ENCODE results near the gene GABBR2.
"Not testable (repeated sequence)": the region's sequence is repeated elsewhere in the genome, so short reads cannot be mapped to it uniquely, and the experiment has no call there.

GABBR2 gene

DNA sequence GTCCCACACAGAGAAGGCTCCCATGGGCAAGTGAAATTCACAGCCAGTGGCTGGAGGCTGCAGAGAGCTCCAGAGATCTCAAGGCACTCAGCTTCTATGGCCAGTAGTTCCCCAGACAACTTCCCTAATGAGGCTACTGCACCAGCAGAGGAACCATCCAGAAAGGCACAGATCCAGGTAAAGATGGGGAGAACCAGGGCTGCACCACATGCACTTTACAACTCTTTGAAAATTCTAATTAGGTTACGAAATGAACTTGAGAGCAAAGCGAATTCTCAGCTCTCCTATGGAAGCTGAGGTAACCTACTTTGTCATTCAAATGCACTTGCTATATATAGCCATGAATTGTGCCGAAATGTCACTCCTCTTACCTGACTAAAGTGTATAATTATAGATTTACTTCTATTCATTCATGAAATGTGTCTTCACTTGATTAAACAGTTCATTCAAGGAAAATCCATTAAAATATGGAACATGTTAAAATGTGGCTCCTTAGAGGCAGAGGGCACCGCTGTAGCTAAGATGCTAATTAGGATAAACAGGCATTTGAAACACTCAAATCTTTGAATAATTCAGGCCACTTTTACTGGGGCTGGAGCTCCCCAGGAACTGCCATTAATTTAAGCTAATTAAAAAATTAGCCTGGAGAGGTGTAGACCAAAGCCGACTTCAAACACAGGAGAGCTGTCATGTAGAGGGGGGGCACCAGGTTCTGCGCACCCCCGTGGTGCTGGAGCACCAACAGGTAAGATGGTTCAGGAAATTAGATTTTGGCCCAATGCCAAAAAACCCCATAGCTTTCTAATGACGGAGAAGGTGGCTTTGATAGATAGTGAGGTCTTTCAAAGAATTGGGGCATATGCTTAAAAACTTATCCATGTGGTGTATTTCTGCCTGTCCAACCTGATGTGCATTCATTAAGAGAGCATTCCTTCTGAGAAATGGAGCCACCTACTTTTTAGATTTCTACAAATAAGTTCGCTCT, 204.1 kb downstream of the GABBR2 start:
- Histone ChIP-seq H3K4me3 (ENCODE audit: low read depth, low read length) (no peak overlapping the region), H3K27me3 (replicated peaks) (no peaks in the 10 kb centered on the region), H3K36me3 (replicated peaks) (no peaks in the 10 kb centered on the region), H3K27ac (no peak overlapping the region)
- TF ChIP-seq, protein P1, sequence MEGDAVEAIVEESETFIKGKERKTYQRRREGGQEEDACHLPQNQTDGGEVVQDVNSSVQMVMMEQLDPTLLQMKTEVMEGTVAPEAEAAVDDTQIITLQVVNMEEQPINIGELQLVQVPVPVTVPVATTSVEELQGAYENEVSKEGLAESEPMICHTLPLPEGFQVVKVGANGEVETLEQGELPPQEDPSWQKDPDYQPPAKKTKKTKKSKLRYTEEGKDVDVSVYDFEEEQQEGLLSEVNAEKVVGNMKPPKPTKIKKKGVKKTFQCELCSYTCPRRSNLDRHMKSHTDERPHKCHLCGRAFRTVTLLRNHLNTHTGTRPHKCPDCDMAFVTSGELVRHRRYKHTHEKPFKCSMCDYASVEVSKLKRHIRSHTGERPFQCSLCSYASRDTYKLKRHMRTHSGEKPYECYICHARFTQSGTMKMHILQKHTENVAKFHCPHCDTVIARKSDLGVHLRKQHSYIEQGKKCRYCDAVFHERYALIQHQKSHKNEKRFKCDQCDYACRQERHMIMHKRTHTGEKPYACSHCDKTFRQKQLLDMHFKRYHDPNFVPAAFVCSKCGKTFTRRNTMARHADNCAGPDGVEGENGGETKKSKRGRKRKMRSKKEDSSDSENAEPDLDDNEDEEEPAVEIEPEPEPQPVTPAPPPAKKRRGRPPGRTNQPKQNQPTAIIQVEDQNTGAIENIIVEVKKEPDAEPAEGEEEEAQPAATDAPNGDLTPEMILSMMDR (IDR thresholded peaks at IDR 0.05; ENCODE audit: low read depth, low read length, missing control alignments) = no peak
- in situ Hi-C loops (cut with HindIII; ENCODE audit: low pct_ligation_motif_present, low sequenced_read_pairs) = no loop called here
- no peak for DNase-seq

DNA sequence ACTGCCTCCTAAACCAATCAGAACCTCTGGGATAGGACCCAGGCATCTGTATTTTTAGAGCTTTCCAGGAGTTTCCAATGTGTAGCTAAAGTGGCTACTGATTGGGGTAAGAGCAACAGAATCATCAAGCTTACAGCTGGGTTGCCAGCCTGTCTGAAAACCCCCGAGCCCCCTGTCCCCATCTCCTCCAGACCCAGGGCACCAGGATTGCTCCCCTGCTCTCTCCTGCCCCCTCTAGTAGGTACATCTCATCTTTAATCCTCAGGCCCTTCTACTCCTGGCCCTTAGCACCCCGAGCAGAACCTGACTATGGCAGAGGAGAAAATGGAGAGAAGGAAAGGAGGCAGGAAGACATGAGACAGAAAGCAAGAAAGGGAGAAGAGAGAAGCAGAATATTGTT, 204.9 kb downstream of the GABBR2 start:
- DNase-seq = no peak
- Histone ChIP-seq H3K27ac (no peak overlapping the region), H3K36me3 (replicated peaks) (no peaks in the 10 kb centered on the region), H3K27me3 (replicated peaks) (no peaks in the 10 kb centered on the region), H3K4me3 (ENCODE audit: low read depth, low read length) (no peak overlapping the region)
- in situ Hi-C loops (cut with HindIII; ENCODE audit: low pct_ligation_motif_present, low sequenced_read_pairs) = no loop called here
- TF ChIP-seq, protein P1 (IDR thresholded peaks at IDR 0.05; ENCODE audit: low read depth, low read length, missing control alignments) = no peak

GRCh38 chr9:98502976-98503325, 205.8 kb downstream of the GABBR2 start:
- Histone ChIP-seq H3K27me3 (replicated peaks) (no peaks in the 10 kb centered on the region), H3K4me3 (ENCODE audit: low read depth, low read length) (no peak overlapping the region), H3K27ac (peak overlapping the region; percentile 66), H3K36me3 (replicated peaks) (no peaks in the 10 kb centered on the region)
- in situ Hi-C loops (cut with HindIII; ENCODE audit: low pct_ligation_motif_present, low sequenced_read_pairs) = no loop called here
- peak; percentile 43 for DNase-seq
- TF ChIP-seq, protein P1 (IDR thresholded peaks at IDR 0.05; ENCODE audit: low read depth, low read length, missing control alignments) = no peak

- TF ChIP-seq, protein P1 (IDR thresholded peaks at IDR 0.05; ENCODE audit: low read depth, low read length, missing control alignments) = no peak
- peak; percentile 47 for DNase-seq
- peak overlapping the region; percentile 66 for H3K27ac ChIP-seq
Observed at GRCh38 chr9:98502311-98502975, 206.3 kb downstream of the GABBR2 start.

DNA sequence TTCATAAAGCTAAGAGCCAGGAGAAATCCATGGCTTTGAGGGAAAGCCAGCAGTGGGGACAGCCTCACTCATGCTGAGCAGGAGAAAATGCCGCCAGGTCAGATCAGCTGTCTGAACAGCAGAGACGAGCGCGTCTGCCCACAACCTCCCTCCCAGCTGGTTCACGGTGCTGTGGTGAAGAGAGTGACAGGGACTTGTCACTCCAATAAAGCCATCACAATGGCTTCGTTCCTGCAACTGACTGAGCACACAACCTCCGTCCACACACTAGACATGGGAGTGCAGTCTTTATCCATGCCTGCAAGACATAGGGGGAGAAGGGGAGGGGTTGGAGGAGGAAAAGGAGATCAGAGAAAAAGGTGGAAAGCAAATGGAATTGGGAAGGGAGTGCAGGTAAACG, 206.9 kb downstream of the GABBR2 start:
- no peak for DNase-seq
- in situ Hi-C loops (cut with HindIII; ENCODE audit: low pct_ligation_motif_present, low sequenced_read_pairs) = no loop called here
- TF ChIP-seq, protein P1 (IDR thresholded peaks at IDR 0.05; ENCODE audit: low read depth, low read length, missing control alignments) = no peak
- Histone ChIP-seq H3K4me3 (ENCODE audit: low read depth, low read length) (no peak overlapping the region), H3K36me3 (replicated peaks) (no peaks in the 10 kb centered on the region), H3K27me3 (replicated peaks) (no peaks in the 10 kb centered on the region), H3K27ac (no peak overlapping the region)

More at GRCh38 chr9:98502311-98502975, 206.3 kb downstream of the GABBR2 start:
- Histone ChIP-seq H3K36me3 (replicated peaks) (no peaks in the 10 kb centered on the region), H3K27me3 (replicated peaks) (no peaks in the 10 kb centered on the region), H3K4me3 (ENCODE audit: low read depth, low read length) (no peak overlapping the region)
- in situ Hi-C loops (cut with HindIII; ENCODE audit: low pct_ligation_motif_present, low sequenced_read_pairs) = no loop called here

DNA sequence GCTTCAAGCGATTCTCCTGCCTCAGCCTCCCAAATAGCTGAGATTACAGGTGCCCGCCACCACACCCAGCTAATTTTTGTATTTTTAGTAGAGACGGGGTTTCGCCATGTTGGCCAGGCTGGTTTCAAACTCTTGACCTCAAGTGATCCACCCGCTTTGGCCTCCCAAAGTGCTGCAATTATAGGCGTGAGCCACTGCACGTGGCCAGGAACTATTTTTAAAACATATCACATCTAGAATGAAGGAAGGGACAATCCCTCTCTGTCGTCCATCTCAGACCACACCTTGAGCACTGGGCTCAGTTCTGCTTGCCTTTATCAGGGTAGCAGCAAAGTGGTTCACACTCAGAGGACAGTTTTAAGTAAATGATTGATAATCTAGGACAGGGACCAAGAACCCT, 207.5 kb downstream of the GABBR2 start:
- in situ Hi-C loops (cut with HindIII; ENCODE audit: low pct_ligation_motif_present, low sequenced_read_pairs); H3K27me3 ChIP-seq (replicated peaks); DNase-seq; H3K27ac ChIP-seq; H3K4me3 ChIP-seq (ENCODE audit: low read depth, low read length); H3K36me3 ChIP-seq (replicated peaks): not testable (repeated sequence)

All from brain microvascular endothelial cell (primary cell).